Stimulated activated memory B cell treated with anti-CD40 and anti-IgM and Interleukin-4, amounts not matched to agents 10 μg/mL and 1 μg/mL and 100 μg/mL, for 72 hours (primary cell): Measurements from ENCODE around the gene MMP28.

Experiments
- ATAC-seq: fragments of 150-1000 bp; cut with Tn5 transposase; 2 replicates; pipeline ENCODE4 v1.10.0; 2021
- H3K27ac Mint-ChIP-seq: one replicate; pipeline ENCODE4 v1.8.0; 2022; ENCODE audit warnings: mild to moderate bottlenecking, mixed read lengths
- H3K27me3 Mint-ChIP-seq: one replicate; pipeline ENCODE4 v1.8.0; 2022; ENCODE audit warnings: mixed read lengths
- H3K36me3 Mint-ChIP-seq: one replicate; pipeline ENCODE4 v1.8.0; 2022; ENCODE audit warnings: mixed read lengths
- H3K4me1 Mint-ChIP-seq: one replicate; pipeline ENCODE4 v1.8.0; 2022; ENCODE audit warnings: mixed read lengths
- H3K4me3 Mint-ChIP-seq: one replicate; pipeline ENCODE4 v1.8.0; 2022; ENCODE audit warnings: mild to moderate bottlenecking, moderate library complexity, mixed read lengths
- H3K9me3 Mint-ChIP-seq: one replicate; pipeline ENCODE4 v1.8.0; 2022; ENCODE audit warnings: mixed read lengths

Gene MMP28

DNA sequence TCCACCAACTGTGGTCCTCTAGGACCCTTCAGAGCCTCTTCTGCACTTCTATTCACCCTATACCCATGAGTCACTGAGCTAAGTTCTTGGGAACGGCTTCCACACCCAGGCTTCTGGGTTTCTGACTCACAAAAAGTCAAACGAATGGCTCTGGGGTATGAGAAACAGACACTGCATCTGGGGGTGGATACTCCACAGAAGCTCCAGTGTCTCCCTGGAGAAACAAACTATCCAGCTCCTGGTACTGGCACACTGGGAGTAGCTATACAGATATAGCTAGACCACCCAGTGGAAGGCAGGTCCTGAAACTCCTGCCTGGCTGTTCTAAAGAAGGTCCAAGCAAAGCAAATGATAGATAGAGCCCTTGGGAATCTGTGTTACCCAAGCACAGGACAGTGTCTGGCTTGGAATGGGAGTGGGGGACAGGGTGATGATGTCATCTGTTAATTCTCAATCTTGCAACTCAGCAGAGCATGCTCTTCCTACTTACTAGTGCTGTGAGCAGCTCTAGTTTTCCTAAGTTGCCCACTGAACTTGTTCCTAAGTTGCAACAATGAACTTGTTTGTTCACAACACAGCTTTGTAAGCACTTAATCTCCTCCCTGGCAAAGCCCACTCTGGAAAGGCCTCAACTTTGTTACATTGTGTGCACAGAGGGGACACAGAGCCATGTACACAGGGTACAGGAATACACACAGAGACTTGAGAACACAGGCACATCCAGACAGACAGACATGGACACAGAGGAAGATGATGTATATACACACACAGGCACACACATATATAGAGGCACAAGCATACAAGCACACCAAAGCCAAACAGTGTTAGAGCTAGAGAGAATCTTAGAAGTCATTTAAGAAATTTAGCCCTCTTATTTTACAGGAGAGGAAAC, 6.7 kb downstream of the MMP28 start:
- Mint-ChIP-seq H3K4me1 (no peaks in the 10 kb centered on the region), H3K36me3 (no peaks in the 10 kb centered on the region), H3K27ac (no peak overlapping the region), H3K27me3 (peaks cover 50% of the 10 kb centered on the region), H3K4me3 (no peak overlapping the region), H3K9me3 (no peaks in the 10 kb centered on the region)
- ATAC-seq, result no peak

DNA sequence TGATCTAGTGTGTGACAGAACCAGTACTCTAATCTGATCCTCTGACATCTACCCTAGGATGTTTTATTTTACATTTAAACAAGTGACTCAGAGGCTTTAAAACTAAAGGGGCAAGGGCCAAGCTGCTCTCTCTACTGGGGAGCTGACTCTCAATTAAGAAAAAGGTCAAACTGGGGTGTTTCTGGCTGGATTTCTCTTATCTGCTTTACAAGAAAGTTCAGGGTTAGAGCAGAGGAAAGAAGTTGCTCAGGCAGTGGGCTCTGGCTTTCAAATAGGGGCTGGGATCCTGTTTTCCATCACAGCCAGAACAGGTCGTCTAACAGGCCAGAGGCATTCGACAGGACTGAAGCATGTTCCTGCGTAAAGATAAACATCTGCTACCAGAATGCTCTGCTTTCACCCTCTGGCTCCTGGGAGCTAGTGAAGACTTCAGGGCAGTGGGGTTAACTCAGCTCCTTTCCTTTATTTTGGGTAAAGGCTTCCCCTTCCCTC, 8.5 kb downstream of the MMP28 start:
- no peak for ATAC-seq
- H3K4me3 Mint-ChIP-seq, result no peak overlapping the region
- no peaks in the 10 kb centered on the region for H3K4me1 Mint-ChIP-seq
- no peak overlapping the region for H3K27ac Mint-ChIP-seq
- no peaks in the 10 kb centered on the region for H3K36me3 Mint-ChIP-seq
- H3K27me3 Mint-ChIP-seq, result peaks cover 38% of the 10 kb centered on the region
- H3K9me3 Mint-ChIP-seq, result no peaks in the 10 kb centered on the region

DNA sequence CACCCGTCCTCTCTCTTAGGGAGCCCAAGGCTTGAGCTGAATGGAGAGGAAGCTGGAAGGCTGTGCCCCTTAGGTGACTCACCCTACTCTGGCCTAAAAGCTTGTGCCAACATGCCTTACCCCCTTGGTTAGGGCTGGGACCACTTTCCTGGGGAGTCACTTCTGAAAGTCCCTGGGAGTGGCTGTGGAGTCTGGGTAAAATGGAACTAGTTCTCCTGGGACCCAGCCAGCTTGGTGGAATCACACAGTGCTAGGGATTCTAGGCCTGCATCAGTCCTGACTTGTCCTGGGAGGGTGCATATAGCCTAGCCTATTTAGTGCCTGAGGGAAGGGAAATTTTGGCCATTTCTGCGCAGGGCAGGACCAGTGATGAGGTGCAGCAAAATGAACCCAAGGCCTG, 10.5 kb downstream of the MMP28 start:
- Mint-ChIP-seq H3K9me3 (no peaks in the 10 kb centered on the region), H3K27ac (no peak overlapping the region), H3K36me3 (no peaks in the 10 kb centered on the region), H3K4me3 (no peak overlapping the region), H3K4me1 (no peaks in the 10 kb centered on the region), H3K27me3 (peaks cover 39% of the 10 kb centered on the region)
- ATAC-seq, result no peak

DNA sequence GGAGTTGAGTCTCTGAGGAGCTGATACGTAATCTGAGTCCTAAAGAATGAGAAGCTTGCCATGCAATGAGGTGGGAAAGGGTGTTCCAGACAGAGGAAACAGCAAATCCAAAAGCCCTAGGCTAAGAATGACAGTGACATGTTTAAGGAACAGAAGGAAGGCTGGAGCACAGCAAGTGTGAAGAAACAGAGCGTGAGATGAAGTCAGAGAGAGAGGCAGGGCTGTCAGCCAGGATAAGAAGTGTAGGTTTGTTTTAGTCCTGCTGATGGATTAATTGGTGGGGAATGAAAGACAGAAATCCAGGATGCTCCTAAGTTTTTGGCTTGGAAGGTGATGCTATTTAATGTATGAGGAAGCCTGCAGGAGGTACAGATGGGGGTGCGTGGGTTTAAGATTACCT, 14.5 kb downstream of the MMP28 start:
- peaks cover 33% of the 10 kb centered on the region for H3K27me3 Mint-ChIP-seq
- H3K4me1 Mint-ChIP-seq, result no peaks in the 10 kb centered on the region
- no peaks in the 10 kb centered on the region for H3K9me3 Mint-ChIP-seq
- ATAC-seq, result no peak
- H3K4me3 Mint-ChIP-seq, result no peak overlapping the region
- H3K27ac Mint-ChIP-seq, result no peak overlapping the region
- no peaks in the 10 kb centered on the region for H3K36me3 Mint-ChIP-seq

DNA sequence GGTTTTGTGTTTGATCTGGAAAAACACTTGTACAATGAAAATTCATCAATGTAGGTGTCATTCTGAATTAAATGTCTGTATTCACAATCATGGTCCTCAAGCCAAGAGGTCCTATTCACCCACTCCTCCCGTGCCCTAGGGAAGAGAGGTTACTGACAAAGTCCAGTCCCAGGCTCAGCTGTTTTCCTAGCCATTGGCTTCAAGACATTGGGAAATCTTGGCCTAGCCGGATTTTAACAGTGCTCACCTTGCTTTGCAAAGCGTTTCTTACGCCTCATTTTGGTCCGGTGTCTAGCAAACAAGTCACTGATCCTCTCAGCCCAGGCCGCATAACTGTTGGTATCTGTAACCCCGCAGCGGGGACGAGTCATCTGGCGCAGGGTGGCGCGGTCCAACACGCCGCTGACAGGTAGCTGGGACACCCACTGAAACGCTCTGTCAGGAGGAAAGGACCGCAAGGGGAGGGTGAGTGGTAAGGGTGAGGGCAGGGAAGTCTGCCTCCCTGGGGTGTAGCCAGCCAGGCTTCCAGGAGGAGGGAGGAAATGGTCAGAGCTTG, 16.7 kb downstream of the MMP28 start:
- Mint-ChIP-seq H3K4me3 (no peak overlapping the region), H3K36me3 (no peaks in the 10 kb centered on the region), H3K4me1 (no peaks in the 10 kb centered on the region), H3K27me3 (peaks cover 55% of the 10 kb centered on the region), H3K9me3 (no peaks in the 10 kb centered on the region), H3K27ac (no peak overlapping the region)
- ATAC-seq, result no peak

DNA sequence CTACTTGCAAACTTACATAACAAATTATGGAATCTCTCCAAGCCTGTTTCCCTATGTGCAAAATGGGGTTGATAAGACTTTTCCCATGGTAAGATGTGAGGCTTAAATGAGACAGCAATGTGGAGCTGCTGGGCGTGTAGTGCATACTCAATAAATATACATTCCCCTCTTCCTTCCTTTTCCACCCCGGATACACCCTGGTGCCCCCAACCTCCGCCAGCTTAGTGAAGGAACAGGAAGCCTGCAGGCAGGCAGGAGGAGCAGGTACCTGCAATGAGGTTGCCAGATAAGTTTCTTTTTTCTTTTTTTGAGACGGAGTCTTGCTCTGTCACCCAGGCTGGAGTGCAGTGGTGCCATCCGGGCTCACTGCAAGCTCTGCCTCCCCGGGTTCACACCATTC, 19.9 kb downstream of the MMP28 start:
- peaks cover 57% of the 10 kb centered on the region for H3K27me3 Mint-ChIP-seq
- no peaks in the 10 kb centered on the region for H3K36me3 Mint-ChIP-seq
- H3K27ac Mint-ChIP-seq, result no peak overlapping the region
- H3K4me1 Mint-ChIP-seq, result no peaks in the 10 kb centered on the region
- no peak overlapping the region for H3K4me3 Mint-ChIP-seq
- no peaks in the 10 kb centered on the region for H3K9me3 Mint-ChIP-seq
- no peak for ATAC-seq

DNA sequence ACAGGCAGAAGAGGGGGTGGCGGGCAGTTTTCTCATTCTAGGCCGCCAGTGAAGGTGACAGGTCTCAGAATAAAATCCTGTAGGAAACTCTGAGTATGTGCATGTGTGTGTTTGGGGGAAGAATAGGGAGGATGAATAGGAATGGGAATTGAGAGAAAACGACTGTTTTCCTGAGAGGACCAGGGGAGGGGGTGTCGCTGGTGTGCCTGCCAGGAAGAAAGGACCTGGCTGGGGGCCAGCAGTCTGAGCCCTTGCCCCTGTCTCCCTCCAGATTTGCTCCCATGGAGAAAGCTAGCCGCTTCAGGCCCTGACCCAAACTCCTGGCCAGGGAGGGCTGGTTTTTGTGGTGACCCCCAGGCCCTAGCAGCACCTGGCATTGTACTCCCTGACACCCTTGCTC, 20.4 kb downstream of the MMP28 start:
- no peaks in the 10 kb centered on the region for H3K9me3 Mint-ChIP-seq
- H3K27me3 Mint-ChIP-seq, result peaks cover 56% of the 10 kb centered on the region
- no peak overlapping the region for H3K4me3 Mint-ChIP-seq
- H3K36me3 Mint-ChIP-seq, result no peaks in the 10 kb centered on the region
- ATAC-seq, result no peak
- H3K4me1 Mint-ChIP-seq, result no peaks in the 10 kb centered on the region
- no peak overlapping the region for H3K27ac Mint-ChIP-seq

DNA sequence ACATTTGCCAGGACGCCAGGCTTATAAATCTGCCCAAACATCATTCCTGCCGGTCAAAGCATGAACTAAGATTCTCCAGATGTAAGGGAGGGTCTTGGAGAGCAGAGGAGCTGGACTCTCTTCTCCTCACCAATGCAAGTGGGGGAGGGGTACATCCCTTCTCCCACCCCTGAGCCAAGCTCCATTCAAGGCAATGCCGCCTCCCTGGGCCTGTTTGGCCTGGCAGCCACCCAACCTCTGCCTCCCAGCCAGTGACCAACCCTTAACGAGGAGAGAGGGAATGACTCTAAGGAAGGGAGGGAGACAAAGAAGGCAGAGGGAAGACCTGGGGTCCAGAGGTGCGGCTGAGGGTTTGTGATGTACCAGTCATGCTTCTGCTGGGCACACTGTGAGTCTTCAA, 20.9 kb downstream of the MMP28 start:
- no peaks in the 10 kb centered on the region for H3K9me3 Mint-ChIP-seq
- H3K36me3 Mint-ChIP-seq, result no peaks in the 10 kb centered on the region
- no peak overlapping the region for H3K4me3 Mint-ChIP-seq
- peaks cover 59% of the 10 kb centered on the region for H3K27me3 Mint-ChIP-seq
- no peaks in the 10 kb centered on the region for H3K4me1 Mint-ChIP-seq
- no peak for ATAC-seq
- H3K27ac Mint-ChIP-seq, result no peak overlapping the region

DNA sequence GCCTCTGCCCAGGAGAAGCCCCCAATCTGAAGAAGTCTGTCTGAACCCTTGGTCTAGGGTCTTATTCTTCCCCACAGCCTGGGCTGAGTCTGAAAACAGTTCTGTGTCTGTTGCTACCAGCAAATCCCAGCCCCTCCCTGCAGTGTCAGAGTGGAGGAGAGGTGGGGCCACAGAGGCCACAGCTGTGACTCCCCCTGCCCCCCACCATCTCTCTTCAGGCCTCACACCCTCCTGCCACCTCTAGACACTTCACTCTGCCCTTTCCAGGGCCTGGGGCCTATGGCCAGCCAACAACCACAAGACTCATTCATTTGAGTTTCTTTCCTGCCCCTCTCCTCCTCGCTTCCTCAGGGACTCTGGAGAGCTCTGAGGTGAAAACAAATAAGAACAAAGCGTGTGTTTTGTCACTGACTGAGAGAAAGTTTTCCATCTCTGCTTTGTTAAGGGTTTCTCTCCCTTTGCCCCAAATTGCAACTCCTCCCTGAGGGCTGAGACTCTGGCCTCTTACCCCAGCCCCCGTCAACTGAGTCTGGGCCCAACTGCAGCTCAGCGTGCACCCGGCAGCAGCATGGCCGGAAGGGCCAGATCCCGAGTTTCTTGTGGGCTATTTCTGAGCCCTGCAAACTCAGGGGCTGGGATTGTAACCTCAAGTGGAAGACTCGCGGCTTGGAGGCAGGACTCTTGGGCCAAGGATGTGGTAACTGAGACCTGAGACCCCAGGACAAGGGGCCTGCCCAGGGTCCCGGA, 21.6 kb downstream of the MMP28 start:
- Mint-ChIP-seq H3K27me3 (peaks cover 61% of the 10 kb centered on the region), H3K27ac (no peak overlapping the region), H3K9me3 (no peaks in the 10 kb centered on the region), H3K36me3 (no peaks in the 10 kb centered on the region), H3K4me1 (no peaks in the 10 kb centered on the region), H3K4me3 (no peak overlapping the region)
- ATAC-seq, result no peak

DNA sequence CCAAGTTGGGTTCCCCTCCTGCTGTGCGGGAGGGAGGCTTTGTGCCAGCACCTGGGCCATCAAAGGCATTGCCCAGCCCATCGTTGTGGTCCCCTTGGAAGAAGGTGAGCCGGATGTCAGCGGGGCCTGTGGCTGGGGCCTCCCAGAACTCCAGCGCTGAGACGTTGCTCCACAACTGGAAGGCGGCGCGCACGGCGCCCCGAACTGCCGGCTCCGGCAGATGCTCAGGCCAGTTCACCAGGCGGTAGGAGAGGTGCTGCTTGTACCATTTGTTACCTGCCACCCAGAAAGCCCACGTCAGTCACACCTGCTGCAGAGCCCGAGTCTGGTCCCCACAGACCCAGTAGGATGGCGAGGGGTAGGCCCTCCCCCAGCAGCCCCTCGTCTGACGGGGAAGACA, 22.3 kb downstream of the MMP28 start:
- ATAC-seq, result peak; percentile 5
- H3K4me3 Mint-ChIP-seq, result no peak overlapping the region
- H3K4me1 Mint-ChIP-seq, result no peaks in the 10 kb centered on the region
- H3K27me3 Mint-ChIP-seq, result peaks cover 57% of the 10 kb centered on the region
- H3K27ac Mint-ChIP-seq, result no peak overlapping the region
- no peaks in the 10 kb centered on the region for H3K9me3 Mint-ChIP-seq
- no peaks in the 10 kb centered on the region for H3K36me3 Mint-ChIP-seq

DNA sequence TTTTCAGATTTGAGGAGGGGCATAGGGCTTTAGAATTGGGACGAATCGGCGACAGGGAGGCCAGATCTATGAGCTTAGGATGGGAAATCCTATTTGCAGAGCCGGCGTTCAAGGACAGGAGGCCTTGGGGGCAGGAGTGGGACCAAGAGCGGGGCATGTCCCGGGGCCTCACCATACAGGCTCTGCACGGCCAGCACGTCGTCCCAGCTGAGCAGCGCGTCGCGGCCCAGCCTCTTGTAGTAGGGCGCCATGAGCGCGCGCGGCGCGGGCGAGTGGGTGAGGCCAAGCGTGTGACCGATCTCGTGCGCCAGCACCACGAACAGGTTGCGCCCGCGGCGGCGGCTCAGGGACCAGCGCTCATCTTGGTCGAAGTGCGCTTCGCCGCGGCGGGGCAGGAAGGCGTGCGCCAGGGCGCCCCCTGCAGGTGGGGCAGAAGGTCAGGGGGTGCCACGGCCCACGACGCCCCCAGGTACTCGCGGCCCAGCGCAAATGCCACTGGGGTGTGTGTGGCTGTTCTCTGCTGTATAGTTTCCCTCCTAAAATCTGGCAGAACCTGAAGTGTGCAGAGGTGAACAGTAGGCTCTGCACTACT, 25.4 kb downstream of the MMP28 start:
- H3K4me3 Mint-ChIP-seq, result no peak overlapping the region
- no peak for ATAC-seq
- H3K4me1 Mint-ChIP-seq, result peaks cover 2% of the 10 kb centered on the region
- H3K27ac Mint-ChIP-seq, result no peak overlapping the region
- H3K9me3 Mint-ChIP-seq, result no peaks in the 10 kb centered on the region
- H3K36me3 Mint-ChIP-seq, result no peaks in the 10 kb centered on the region
- H3K27me3 Mint-ChIP-seq, result peaks cover 43% of the 10 kb centered on the region

DNA sequence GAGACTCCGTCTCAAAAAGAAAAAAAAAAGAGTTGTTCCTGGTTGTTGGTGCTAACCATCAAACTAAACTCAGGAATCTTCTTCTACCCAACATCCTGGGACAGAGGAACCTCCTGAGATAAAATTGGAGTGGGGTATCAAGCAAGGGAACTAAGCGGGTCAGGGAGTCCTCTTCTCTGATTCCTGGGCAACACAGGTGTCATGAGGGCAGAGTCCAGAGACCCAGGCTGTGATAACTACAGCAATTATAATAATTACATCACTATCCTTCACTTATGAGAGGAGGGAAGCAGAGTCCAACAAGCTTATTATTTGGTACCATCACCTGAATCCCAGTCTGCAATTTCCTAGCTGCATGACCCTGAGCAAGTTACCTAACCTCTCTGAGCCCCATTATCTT, 26.6 kb downstream of the MMP28 start:
- H3K36me3 Mint-ChIP-seq, result no peaks in the 10 kb centered on the region
- no peak overlapping the region for H3K27ac Mint-ChIP-seq
- no peak overlapping the region for H3K4me3 Mint-ChIP-seq
- H3K4me1 Mint-ChIP-seq, result peaks cover 9% of the 10 kb centered on the region
- no peaks in the 10 kb centered on the region for H3K9me3 Mint-ChIP-seq
- peaks cover 31% of the 10 kb centered on the region for H3K27me3 Mint-ChIP-seq
- ATAC-seq, result no peak

DNA sequence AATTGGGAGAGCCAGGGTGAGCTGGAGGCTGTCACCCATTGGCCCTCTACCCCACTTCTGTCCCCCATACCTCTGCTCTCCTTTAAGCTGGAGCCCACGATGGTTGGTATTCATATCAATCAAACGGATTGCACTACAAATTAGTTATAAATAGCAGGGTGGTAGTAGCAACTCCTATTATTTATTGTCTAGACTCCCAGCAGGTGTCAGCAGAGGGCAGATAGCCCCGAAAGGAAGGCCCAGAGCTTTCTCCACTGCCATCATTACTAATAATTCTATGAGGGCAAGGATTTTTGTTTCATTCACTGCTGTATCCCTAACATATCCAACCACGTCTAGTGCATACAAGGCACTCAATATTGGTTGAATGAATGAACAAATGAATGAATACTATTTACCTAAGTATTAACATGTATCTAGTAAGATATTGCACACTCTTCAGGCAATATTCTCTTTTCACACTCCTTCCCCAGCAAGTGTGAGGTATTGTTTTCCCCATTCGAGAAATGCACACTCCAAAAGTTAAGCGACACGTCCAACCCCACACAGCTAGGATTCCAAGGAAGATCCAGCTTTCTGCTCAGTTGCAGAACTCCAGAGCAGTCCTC, 28.4 kb downstream of the MMP28 start:
- ATAC-seq, result no peak
- Mint-ChIP-seq H3K4me3 (no peak overlapping the region), H3K4me1 (peaks cover 9% of the 10 kb centered on the region), H3K27ac (no peak overlapping the region), H3K36me3 (no peaks in the 10 kb centered on the region), H3K27me3 (peaks cover 13% of the 10 kb centered on the region), H3K9me3 (no peaks in the 10 kb centered on the region)

DNA sequence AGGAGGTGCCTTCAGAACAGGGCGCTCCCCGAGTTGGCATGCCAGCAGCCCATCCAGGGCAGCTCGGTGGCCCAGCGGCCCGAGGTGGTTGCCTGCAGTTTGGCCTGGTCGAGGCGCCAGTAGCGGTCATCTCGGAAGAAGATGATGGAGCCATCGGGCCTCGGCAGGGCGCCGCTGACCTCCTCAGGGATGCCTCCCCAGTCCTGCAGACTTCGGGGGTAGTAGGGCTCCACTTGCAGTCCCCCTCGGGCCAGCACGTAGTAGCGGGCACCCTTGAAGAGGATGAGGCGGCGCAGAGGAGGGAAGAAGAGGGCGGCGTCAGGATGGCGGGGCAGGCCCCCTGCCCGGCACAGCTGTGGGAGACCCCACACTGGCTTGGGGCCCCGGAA, 29.0 kb downstream of the MMP28 start:
- ATAC-seq, result no peak
- Mint-ChIP-seq H3K4me1 (peaks cover 9% of the 10 kb centered on the region), H3K36me3 (no peaks in the 10 kb centered on the region), H3K27me3 (peaks cover 10% of the 10 kb centered on the region), H3K4me3 (no peak overlapping the region), H3K27ac (no peak overlapping the region), H3K9me3 (no peaks in the 10 kb centered on the region)
